ENCODE measurements around the gene S1PR4. TPM values are rescaled to one million over a fixed set of nuclear protein-coding genes. Genes with fewer than 3 reads are reported as not detected.

Gene S1PR4
- total RNA-seq, 3 donors from 2014 or later: 0.38 to 2.5 (median 0.82) TPM

GRCh38 chr19:3142292-3142670 is 36.3 kb upstream of the S1PR4 start:
- intact Hi-C loops (cut with DNase I, micrococcal nuclease): no loop called here
- H3K4me1 ChIP-seq (ENCODE audit: low read depth): no peaks in the 10 kb centered on the region
- TF ChIP-seq, protein P1, sequence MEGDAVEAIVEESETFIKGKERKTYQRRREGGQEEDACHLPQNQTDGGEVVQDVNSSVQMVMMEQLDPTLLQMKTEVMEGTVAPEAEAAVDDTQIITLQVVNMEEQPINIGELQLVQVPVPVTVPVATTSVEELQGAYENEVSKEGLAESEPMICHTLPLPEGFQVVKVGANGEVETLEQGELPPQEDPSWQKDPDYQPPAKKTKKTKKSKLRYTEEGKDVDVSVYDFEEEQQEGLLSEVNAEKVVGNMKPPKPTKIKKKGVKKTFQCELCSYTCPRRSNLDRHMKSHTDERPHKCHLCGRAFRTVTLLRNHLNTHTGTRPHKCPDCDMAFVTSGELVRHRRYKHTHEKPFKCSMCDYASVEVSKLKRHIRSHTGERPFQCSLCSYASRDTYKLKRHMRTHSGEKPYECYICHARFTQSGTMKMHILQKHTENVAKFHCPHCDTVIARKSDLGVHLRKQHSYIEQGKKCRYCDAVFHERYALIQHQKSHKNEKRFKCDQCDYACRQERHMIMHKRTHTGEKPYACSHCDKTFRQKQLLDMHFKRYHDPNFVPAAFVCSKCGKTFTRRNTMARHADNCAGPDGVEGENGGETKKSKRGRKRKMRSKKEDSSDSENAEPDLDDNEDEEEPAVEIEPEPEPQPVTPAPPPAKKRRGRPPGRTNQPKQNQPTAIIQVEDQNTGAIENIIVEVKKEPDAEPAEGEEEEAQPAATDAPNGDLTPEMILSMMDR (IDR thresholded peaks at IDR 0.05): no peak

DNA sequence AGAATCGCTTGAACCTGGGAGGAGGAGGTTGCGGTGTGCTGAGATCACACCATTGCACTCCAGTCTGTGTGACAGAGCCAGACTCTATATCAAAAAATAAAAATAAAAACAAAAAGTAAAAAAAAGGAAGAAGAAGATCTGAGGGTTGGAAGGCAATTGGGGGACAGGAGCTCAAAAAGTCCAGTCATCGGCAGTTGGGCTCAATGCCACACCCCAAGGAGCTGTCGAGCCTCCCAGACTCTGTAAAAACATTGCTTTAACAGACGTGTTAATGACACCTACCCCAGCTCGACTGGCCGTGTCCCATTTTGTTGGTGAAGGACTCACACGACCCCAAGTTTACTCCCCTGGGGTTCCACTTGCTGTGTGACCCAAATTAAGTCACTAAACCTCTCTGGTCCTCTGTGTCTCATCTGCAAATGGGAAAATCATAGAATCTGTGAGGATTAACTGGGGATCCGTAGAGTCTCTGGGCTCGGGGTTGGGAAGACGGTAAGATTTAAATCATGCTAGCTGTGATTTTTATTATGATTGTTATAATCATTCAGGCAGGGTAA is 35.7 kb upstream of the S1PR4 start:
- Histone ChIP-seq H3K4me3 (no peak overlapping the region), H3K9me3 (no peaks in the 10 kb centered on the region), H3K36me3 (ENCODE audit: low read depth) (no peaks in the 10 kb centered on the region), H3K4me1 (ENCODE audit: low read depth) (no peaks in the 10 kb centered on the region)
- intact Hi-C loops (cut with DNase I, micrococcal nuclease): no loop called here
- TF ChIP-seq, protein P1 (IDR thresholded peaks at IDR 0.05): no peak
- DNase-seq (no peak), ATAC-seq (no peak)

More at GRCh38 chr19:3142292-3142670, 36.3 kb upstream of the S1PR4 start:
- H3K4me3 ChIP-seq: no peak overlapping the region
- DNase-seq: no peak
- H3K9me3 ChIP-seq: no peaks in the 10 kb centered on the region
- peak; percentile 50 for ATAC-seq
- H3K36me3 ChIP-seq (ENCODE audit: low read depth): no peaks in the 10 kb centered on the region

DNA sequence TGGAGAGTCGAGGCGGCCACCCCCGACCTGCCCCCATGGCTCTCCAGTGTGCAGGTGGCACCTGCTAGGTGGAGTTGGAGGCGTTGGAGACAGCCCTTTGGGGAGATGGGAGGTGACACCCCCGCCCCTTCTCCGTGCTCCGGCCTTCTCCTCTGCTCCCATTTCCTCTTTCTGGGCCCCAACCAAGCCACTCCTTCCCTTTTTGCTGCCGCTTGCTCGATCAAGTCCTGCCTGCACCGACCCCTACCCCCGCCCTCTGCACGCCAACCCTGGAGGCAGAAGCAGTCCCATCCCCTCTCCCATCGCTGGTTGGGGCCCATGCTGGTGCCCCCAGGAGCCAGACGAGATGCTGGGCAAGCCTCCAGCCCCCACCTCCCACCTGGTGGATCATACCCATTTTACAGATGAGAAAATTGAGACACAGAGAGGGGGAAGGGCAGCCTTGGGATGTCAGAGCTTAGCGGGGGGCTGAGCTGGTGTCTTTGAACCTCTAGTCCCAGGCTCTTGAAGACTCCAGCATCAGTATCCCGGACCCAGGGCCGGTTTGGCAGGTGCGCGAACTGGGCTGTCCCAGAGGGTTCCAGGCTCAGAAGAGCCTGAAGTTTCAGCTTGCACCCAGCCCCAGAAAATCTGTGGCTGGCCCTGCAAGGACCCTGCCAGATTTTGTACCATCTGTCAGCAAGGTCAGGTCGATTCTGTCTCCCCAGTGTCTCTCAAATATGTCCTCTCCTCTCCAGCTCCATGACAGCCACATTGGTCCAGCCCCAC is 32.5 kb upstream of the S1PR4 start:
- Histone ChIP-seq H3K4me1 (ENCODE audit: low read depth) (no peaks in the 10 kb centered on the region), H3K4me3 (no peak overlapping the region), H3K9me3 (no peaks in the 10 kb centered on the region), H3K36me3 (ENCODE audit: low read depth) (no peaks in the 10 kb centered on the region)
- TF ChIP-seq, protein P1 (IDR thresholded peaks at IDR 0.05): no peak
- intact Hi-C loops (cut with DNase I, micrococcal nuclease): no loop called here
- DNase-seq (no peak), ATAC-seq (peak; percentile 44)

DNA sequence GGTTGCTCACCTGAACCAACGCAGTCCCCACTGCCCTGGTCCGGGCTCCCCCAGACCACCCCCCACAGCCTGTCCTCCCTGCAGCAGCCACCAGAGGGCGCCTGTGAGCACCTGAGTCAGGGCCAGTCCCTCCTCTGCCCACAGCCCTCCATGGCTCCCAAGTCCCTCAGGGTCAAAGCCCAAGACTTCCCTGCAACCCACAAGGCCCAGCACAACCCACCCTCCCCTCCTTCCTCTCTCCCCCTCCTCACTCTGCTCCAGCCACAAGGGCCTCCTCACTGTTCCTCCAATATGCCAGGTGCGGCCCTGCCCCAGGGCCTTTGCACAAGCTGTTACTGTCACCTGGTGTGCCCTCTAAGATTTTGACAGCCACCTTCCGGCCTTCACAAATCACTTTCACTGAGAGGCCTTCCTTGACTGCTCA is 31.9 kb upstream of the S1PR4 start:
- TF ChIP-seq, protein P1 (IDR thresholded peaks at IDR 0.05): peak; percentile 58
- intact Hi-C loops (cut with DNase I, micrococcal nuclease): no loop called here

DNA sequence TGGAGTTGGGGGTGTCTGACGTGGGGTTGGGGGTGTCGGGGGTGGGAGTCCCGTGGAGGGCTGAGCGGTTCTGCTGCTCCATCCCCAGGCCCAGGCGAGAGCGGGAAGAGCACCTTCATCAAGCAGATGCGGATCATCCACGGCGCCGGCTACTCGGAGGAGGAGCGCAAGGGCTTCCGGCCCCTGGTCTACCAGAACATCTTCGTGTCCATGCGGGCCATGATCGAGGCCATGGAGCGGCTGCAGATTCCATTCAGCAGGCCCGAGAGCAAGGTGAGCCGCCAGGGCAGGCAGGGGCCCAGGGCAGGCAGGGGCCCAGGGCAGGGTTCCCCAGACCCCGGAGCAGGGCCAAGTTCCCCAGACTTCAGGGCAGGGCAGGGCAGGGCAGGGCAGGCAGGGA is 30.1 kb upstream of the S1PR4 start:
- no peak for DNase-seq
- H3K4me1 ChIP-seq (ENCODE audit: low read depth): no peaks in the 10 kb centered on the region
- TF ChIP-seq, protein P1 (IDR thresholded peaks at IDR 0.05): no peak
- H3K4me3 ChIP-seq: no peak overlapping the region
- ATAC-seq: no peak
- no peaks in the 10 kb centered on the region for H3K36me3 ChIP-seq (ENCODE audit: low read depth)
- no peaks in the 10 kb centered on the region for H3K9me3 ChIP-seq
- intact Hi-C loops (cut with DNase I, micrococcal nuclease): no loop called here

More for the DNA sequence above, 31.9 kb upstream of the S1PR4 start:
- Histone ChIP-seq H3K9me3 (no peaks in the 10 kb centered on the region), H3K4me3 (no peak overlapping the region), H3K4me1 (ENCODE audit: low read depth) (no peaks in the 10 kb centered on the region), H3K36me3 (ENCODE audit: low read depth) (no peaks in the 10 kb centered on the region)
- DNase-seq: peak; percentile 36 to 64 (median 61)
- peak; percentile 35 for ATAC-seq

Measured in mucosa of descending colon (tissue), 3 donors.